Measurements from ENCODE around the gene PYCR2.
A peak's percentile ranks its signal among the peaks of the same experiment; 100 is the strongest.
"Not testable (repeated sequence)": the region's sequence is repeated elsewhere in the genome, so short reads cannot be mapped to it uniquely, and the experiment has no call there.

PYCR2 gene

DNA sequence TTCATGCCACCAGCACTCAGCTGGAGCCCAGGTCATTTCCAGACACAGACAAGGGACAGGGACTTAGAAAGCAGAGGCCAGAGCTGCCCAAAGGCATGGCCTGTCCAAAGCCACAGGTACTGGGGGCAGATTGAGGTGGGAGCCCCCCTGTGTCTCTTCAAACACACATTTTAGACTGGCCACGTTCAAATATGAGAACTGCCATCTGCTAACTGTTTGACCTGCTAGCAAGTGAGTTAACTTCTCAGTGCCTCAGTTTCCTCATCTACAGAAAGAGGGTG is 17.8 kb upstream of the PYCR2 start:
- no peak for DNase-seq

DNA sequence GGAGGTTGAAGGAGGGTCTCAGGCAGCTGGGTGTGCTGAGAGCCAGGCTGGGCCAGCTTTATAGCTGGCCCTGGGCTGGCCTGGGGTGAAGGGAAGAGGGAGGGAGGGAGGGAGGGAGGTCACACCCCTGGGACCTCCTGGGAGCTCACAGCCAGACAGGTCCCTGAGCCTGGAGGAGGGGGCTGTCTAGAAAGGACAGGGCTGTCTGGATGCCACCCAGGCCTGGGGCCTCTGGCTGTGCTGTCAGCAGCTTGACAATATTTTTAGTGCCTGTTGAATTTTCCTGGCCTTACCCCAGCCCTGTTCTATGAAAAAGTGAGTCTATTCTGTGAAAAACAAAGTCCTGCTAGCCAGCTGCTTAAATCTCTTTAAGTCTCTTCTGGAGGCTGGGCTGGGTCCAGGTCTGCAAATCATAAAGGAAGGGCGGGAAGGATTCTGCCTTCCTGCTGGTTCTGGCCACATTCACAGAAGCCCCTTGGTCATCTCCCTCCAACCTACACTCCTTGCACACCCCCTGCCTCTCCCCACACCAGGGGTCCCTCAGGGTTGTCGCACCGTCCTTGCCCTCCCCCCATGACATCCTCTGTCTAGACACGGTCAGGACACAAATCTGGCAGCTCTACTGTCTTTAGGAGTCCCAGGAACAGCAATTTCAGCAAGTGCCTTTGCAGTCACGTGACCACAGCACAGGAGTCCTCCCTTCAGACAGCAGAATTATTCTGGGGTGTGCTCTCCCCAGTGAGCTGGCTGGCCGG is 17.3 kb upstream of the PYCR2 start, which contains the start of gene LEFTY2:
LEFTY2 (minus strand) TSS at position 34 of the 755 bp plus-strand sequence. CDS start 80 bp downstream, outside the sequence.
- DNase-seq, result no peak

DNA sequence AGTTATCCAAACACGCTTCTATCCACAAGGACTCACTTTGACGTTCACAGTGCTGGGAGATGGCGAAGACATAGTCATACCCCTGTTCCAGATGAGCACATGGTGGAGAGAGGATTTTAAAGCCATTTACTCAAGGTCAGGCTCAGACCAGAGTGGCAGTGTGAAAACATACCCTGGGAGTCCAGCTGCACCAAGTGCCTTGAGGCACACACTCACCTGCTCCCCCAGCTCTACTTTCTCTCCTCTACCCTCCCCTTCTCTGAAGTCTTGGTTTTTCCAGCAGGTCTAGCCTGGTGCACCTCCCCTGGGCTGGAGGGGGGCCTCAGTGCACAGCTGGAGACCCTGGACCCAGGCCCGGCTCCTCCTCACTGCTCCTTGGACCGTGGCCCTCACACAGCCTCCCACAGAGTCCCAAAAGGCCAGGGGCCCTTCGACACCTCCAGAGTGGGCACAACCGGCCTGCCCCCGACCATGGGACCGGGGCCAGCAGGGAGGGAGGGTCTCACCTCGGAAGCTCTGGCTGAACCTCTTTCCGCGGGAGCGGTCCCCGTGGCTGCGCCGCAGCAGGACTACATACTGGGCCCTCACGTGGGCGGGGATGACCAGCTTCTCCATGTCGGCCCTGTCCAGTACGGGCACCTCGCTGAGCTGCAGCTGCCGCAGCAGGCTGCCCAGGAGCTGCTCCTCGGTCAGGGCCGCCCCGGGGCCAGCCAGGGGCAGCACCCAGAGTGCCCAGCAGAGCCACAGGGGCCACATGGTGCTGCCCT is 16.5 kb upstream of the PYCR2 start:
- DNase-seq, result no peak

DNA sequence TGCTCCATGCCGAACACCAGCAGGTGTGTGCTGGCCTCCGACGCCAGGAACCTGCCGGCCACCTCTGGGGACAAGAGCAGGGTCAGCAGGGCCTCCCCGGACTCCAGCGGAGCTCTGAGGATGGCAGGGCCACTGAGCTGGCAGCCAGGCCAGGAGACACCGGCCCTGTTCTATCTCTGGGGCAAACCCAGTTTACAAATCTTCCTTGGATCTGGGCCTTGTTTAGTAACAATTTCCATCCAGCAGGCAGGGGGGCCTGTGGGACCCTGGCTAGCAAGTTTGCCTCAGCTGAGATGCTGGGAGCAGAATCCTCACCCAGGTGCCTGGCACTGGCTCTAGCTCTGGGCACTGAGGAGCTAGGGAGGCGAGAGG is 15.9 kb upstream of the PYCR2 start:
- DNase-seq, result not testable (repeated sequence)

DNA sequence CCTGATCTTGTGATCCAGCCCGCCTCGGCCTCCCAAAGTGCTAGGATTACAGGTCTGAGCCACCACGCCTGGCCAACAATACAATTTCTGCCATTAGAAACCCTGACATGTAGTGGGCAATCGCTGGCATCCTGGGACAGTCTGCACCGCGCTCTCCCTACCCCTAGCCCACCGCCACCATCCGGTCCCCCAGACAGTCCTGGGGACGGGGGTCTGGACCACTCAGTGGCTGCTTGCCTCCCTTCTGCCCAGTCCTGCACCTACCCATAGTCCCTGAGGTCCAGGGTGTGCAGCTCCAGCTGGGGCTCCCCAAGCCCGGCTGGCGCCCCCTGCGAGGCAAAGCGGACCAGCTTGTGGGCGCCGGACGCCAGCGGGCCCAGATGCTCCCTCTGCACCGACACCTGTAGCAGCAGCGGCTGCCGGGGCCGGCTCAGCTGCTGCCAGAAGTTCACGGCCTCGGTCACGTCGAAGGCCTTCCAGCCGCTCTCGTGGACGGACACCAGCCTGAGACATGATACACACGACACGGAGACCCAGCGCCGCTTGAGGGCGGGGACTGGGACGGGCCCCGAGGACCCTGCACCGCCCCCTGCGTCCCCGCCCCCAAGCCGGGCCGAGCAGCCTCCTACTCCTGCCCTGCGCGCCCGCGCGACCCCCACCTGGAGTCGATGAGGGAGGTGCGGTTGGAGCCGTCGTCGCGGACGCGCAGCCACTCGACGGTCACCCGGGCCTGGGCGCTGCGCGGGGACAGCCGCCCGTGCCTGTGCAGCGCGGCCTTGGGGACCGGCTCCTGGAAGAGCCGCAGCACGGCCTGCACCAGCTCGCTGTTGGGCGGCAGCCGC is 15.3 kb upstream of the PYCR2 start:
- not testable (repeated sequence) for DNase-seq

DNA sequence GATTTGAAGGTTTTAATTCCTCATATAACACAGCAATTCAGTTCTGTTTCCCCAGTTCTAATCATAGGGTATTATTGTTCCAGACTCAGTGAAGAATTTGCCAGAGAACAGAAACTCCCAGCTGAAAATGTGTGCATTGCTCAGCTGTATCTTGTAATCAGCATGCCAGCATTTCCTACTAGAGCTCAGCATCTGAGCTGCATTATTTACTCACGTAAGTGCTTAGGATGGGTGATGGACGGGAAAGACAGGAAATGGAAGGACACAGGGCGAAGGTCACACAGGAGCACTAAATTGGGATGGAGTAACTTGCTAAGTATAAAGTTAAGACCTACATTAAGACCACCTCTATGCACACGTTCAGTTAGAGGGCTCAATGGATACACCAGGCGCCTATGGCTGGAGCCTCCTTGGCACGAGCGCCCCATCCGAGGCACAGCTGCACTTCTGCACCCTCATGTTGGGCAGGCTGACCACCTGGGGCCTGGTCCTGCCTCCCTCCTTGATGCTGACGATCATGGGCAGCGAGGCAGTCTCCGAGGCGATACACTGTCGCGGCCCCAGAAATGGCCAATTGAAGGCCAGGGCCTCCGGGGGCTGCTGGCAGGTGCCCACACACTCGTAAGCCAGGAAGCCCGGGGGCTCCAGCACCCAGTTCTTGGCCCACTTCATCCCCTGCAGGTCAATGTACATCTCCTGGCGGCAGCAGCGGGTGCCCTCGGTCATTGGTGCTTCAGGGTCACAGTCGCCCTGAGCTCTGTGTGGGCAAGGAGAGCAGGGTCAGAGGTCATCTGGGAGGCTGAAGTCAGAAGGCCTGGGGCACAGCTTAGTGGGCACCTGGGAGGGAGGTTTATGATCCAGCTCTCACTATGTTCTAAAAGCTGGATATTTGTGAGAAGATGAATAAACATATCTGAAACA is 13.3 kb upstream of the PYCR2 start:
- DNase-seq, result no peak

DNA sequence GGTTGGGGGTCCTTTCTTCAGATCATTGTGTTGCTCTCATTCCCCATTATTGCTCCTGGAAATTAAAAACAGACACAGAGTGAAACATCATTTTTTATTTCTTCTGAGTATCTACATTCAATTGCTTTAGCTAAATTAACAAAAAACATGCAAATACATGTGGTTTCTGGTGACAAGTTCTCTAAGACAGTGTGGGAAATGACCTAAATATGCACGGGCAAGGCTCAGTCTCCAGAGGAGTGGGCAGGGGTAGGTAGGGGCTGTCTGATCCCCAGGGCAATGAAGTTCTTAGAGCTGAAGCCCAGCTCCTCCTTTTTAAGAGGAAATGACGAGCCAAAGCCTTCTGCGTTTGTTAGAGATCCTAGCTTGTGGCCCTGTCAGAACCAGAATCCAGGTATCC is 12.5 kb upstream of the PYCR2 start:
- DNase-seq, result no peak

DNA sequence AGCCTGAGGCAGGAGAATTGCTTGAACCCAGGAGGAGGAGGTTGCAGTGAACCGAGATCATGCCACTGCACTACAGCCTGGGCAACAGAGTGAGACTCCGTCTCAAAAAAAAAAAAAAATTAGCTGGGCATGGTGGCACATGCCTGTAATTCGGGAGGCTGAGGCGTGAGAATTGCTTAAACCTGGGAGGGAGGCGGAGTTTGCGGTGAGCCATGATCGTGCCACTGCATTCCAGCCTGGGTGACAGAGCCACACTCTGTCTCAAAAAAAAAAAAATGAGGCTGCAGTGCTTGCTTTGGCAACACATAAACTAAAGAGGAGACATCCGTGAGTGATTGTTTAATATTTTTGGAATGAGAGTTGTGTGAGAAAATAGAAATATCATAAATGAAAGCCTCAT is 12.0 kb upstream of the PYCR2 start:
- not testable (repeated sequence) for DNase-seq

DNA sequence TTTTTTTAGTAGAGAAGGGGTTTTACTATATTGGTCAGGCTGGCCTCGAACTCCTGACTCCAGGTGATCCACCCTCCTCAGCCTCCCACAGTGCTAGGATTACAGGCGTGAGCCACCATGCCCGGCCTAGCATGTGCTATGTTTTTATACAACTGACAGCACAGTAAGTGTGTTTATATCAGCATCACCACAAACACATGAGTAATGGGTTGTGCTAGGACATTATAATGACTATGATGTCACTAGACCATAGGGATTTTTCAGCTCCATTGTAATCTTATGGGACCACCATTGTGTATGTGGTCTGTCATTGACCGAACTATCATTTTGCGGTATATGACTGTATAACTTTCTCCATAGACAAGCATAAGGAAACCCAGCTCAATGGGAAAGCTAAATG is 10.7 kb upstream of the PYCR2 start:
- DNase-seq, result no peak

DNA sequence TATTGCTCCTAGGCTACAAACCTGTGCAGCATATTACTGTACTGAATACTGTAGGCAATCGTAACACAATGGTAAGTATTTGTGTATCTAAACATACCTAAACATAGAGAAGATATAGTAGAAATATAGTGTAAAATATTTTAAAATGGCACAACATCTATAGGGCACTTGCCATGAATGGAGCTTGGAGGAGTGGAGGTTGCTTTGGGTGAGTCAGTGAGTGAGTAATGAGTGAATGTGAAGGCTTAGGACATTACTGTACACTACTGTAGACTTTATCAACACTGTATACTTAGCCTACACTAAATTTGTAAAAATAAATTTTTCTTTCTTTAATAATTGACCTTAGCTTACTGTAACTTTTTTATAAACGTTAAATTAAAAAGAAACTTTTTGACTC is 9.0 kb upstream of the PYCR2 start:
- DNase-seq, result no peak

DNA sequence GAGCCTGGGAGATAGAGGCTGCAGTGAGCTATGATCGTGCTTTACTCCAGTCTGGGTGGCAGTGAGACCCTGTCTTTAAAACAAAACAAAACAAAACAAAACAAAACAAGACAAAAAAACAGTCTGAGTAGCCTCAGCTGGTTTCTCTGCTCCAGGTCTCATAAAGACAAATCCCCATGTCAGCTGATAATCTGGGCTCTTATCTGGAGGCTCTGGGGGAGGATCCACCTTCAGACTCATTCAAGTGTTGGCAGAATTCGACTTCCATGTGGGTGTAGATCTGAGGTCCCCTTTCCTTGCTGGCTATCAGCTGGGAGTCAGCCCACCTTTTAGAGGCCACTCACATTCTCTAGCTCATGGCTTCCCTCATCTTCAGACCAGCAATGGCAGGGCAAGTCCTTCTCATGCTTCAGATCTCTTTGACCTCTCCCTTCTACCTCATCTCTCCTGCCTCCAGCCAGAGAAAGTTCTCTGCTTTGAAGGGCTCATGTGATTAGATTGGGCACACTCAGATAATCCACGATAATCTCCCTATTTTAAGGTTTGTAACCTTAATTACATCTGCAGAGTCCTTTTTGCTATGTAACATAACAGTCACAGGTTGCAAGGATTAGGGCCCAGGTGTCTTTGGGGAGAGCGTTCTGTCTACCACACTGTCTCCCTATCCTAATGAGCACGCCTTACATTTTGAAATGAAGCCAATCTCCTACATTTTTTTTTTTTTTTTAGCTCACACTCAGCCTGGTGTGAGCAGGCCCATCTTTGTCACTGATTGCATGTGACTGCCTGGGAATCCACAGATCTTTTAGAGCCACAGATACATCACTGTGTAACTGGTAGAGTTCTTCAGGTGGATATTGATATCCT is 7.5 kb upstream of the PYCR2 start:
- DNase-seq, result no peak

DNA sequence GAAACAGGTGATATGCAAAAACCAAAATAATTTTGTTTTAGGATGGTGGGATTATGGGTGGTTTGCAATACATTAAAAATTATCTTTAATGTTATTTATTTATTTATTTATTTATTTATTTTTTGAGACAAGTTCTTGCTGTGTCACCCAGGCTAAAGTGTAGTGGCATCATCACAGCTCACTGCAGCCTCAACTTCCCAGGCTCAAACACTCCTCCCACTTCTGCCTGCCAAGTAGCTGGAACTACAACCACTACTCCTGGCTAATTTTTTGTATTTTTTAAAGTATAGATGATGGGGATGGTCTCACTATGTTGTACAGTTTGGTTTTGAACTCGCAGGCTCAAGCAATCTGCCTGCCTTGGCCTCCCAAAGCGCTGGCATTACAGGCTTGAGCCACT is 6.5 kb upstream of the PYCR2 start:
- DNase-seq, result no peak

DNA sequence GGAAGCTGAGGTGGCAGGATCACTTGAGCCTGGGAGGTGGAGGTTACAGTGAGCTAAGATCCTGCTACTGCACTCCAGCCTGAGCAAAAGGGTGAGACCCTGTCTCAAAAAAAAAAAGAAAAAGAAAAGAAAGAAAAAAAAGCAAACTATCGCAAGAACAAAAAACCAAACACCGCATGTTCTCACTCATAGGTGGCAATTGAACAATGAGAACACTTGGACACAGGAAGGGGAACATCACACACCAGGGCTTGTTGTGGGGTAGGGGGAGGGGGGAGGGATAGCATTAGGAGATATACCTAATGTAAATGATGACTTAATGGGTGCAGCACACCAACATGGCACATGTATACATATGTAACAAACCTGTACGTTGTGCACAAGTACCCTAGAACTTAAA is 5.4 kb upstream of the PYCR2 start:
- DNase-seq, result not testable (repeated sequence)

DNA sequence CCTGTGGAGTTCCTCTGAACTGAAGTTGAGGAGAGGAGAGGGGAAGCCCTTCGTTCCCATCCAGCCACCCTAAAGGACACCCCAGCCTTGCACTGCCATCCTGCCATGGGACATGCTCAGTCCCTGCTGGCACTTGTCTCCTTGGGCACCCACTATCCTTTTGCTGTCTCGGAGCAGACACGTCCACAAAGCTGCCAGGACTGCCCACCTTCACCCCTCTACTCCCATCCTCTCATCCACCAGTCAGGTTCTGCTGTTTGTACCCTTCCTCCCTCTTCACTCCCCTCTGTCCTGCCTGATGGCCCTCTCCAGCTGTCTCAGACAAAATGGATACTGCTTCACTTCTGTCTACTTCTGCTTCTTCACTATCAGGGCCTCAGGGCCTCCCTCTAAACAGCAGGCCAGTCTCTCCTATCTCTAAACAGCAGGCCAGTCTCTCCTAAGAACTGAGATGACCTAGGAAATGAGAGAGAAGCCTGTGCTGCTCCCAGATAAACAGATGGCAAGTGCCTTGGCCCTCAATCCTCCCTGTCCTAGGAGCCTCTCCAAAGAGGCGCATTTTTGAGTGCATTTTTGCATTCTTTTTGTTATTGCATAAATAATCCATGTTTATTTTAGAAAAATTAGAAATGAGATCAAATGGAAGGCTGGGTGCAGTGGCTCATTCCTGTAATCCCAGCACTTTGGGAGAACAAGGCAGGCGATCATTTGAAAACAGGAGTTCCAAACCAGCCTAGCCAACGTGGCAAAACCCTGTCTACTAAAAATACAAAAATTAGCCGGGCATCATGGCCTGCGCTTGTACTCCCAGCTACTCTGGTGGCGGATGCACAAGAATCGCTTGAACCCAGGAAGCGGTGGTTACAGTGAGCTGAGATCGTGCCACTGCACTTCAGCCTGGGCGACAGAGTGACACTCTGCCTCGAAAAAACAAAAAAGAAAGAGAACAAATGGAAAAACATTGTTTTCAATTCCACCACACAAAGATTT is 4.4 kb upstream of the PYCR2 start:
- DNase-seq, result no peak

DNA sequence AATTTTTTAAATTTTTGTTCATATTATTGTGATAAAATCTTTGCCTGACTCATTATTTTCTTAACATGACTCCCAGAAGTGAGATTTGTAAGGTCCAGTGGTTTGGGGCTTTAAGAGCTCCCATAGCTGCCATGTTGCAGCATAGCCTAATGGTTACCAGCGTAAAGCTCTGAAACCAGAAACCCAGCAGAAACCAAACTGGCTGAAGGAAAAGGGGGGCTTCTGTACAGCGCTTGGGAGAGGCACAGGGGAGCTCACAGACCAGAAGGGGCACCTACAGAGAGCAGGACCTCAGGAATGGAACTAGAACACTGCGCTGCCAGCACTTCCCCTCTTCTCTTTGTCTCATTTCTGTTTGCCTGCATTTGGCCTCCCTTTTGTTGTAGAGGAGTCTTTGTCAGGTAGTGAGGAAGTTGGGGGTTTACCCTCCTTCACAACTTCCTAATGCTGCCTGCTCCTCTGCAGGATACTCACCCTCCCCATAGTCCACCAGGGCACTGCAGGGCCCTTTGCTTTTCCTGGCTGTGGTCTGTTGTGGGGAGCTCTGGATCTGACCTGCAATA is 2.6 kb upstream of the PYCR2 start:
- DNase-seq, result no peak

DNA sequence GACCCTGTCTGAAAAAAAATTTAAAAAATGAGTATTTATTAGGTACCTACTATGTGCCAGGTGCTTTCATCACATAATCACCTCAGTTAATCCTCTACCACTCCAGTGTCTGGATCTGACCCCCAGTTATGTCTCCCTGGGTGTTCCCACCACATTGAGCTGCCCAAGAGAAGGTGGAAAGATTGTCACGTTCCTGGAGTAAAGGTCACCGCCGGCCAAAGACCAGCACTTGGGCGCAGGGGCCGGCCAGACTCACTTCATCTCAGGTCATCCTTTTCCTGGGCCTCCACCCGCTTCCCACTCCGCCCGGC is 714 bp downstream of the PYCR2 start:
- peak in 3 of 4 experiments; percentile 23 to 61 (median 41) for DNase-seq

DNA sequence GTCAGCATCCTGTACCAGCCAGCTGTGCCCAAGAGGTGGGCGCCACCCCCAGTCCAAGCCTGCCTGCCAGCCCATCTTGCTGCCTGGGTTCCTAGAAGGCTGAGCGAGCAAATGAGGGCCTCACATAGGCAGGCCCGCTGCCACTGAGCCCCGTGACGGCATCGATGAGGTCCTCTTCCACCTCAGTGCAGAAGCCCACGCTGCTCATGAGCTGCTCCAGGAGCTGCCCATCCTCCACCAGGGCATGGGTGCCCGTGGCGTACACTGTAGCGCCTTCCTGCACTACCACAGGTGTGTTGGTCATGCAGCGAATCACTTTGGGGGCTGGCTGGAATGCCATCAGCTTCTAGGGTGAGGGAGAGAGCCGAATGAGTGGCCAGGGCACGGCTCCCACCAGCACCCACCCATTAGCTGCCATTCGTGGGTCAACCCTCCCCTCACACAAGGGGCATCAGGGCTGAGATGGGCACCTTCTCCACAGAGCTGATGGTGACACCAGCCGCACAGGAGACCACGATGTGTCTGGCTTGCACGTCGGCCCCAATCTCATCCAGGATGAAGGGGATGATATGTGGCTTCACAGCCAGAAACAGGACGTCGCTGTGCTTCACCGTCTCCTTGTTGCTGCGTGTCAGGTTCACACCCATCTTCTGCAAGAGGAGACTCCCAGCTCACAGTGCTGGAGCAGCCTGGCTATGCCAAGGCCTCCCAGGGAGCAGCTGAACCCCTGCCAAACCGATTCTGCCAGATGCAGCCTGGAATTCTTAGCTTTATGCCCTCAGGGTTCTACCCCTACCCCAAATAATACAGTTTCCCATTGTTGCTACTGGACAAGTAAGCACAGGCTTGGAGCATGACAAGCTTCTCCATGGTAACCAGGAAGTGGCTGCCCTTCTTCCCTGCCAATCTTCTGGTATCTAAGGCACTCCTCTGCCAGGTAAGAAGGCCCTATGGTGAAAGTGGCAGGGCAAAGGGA is 2.0 kb downstream of the PYCR2 start:
- DNase-seq, result no peak

DNA sequence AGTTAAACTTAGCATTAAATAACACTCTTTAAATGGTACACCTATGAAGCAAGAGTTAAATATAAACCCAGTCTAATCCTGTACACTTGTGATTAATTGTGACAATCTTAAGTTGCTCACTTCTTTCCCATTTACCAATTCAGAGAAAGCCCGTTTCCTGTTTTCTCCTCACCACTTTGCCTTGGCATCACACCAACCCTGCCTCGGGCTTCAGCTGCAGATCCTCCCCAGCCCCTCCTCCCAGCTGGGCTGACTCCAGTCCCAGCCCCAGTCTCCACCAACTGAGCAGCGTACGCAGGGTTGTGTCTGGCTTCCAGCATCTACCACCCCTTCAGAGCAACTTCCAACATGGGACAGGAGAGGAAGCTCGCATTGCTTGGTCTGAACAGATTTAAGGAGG is 4.1 kb downstream of the PYCR2 start:
- DNase-seq, result peak; percentile 51 to 83 (median 70)

DNA sequence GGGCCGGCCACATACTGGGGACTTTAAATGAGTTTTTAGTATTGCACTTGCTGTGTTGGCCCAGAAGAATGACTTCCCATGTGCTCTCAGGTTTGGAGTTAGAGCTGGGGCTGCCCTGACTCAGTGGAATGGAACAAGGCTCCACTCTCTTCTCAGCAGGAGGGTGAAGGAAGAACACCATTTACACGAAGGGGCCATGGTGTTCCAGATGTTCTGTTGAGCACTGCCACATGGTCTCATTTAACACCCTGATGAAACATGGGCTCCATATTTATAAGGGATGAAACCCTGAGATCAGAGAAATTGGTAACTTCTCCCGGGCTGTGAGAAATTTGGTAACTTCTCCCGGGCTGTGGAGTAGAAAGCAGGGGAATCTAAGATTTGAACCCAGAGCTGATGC is 5.8 kb downstream of the PYCR2 start:
- DNase-seq, result no peak

All from suppressor macrophage (primary cell).